Pancreas (tissue), 10 donors: Measurements from ENCODE around the gene AIRE. TPM values are rescaled to one million over a fixed set of nuclear protein-coding genes. Genes with fewer than 3 reads are reported as not detected.
A peak's percentile ranks its signal among the peaks of the same experiment; 100 is the strongest.

ENCODE experiments used
- ATAC-seq, 4 donors: fragments of 200-7000 bp; cut with Tn5 transposase; one replicate each; pipeline versions ENCODE4 v1.8.0 to v1.9.1; 2020; ENCODE audit warnings: mild to moderate bottlenecking in 4 of 4, moderate library complexity in 4 of 4
- DNase-seq, 6 donors: peaks; one replicate each; pipeline ENCODE4 v3.0.0-alpha.2; 2020
- FAIRE-seq: peaks from 2 replicates; lab custom pipeline; 2012; peaks lifted over from hg19 to GRCh38; lab: Jason Lieb, UNC
- H3K27ac ChIP-seq, 4 donors: fragments of 200-600 bp; sonication (generic); 1 replicate in 3 of 4; 2 replicates in 1 of 4; pipeline versions ENCODE4 v1.5.0 to v1.8.0; 2020
- H3K27me3 ChIP-seq, 4 donors: fragments of 200-600 bp; one replicate each; pipeline ENCODE4 v1.8.0; 2021
- H3K36me3 ChIP-seq, 3 donors: fragments of 200-600 bp; sonication (generic) in 1 of 3; one replicate each; pipeline versions ENCODE4 v1.5.0 to v1.8.0; 2020 to 2021
- H3K4me1 ChIP-seq, 3 donors: fragments of 200-600 bp; one replicate each; pipeline ENCODE4 v1.8.0; 2021
- H3K4me3 ChIP-seq, 4 donors: fragments of 200-600 bp; sonication (generic) in 2 of 4; one replicate each; pipeline versions ENCODE4 v1.5.0 to v1.8.0; 2020 to 2021
- H3K9me3 ChIP-seq, 4 donors: fragments of 200-600 bp; one replicate each; pipeline ENCODE4 v1.8.0; 2021
- CTCF ChIP-seq, 4 donors: fragments of 200-600 bp; sonication (generic) in 3 of 4; IDR thresholded peaks; one replicate each; pipeline versions ENCODE4 v1.5.0 to v1.8.0; 2021; ENCODE audit warnings: antibody characterized with exemption in 4 of 4
- WGBS, 2 donors: extraction: QIAGEN DNeasy Blood & Tissue Kit; methylation state at CpG; one replicate each; pipeline ENCODE4 v1.1.7; 2013; 5-methylcytosine and 5-hydroxymethylcytosine counted together
- intact Hi-C, 3 donors: fragments of 100-400 bp; cut with DNase I; formaldehyde crosslinking; loops; one replicate each; pipeline versions ENCODE4 v1.11.1 to v1.14.2; 2022
- polyA plus RNA-seq, 2 donors: library from polyadenylated mRNA; stranded (reverse); fragments of 200-250 nt; gene quantifications; one replicate each; pipeline ENCODE4 v1.2.3, GENCODE V29; 2013
- total RNA-seq, 6 donors: library from RNA; stranded (reverse); fragmentation: NEBNext Ultra II Directional in 4 of 6; extraction: Animal tissue kit (Norgen Biotek cat#: 25700) in 4 of 6; gene quantifications; one replicate each; pipeline versions ENCODE4 v1.2.1 to v1.2.4, GENCODE V29; 2021 to 2023
- donor health status: healthy with polysubstance abuse.
- donor health status: DM: no; HTN: no; CAD: no; lungs with moderate emphysema.
- donor health status: DM: no; HTN: no; CAD: no.
- donor health status: control.
- donor health status: control.
- donor health status: Bipolar disorder and iron deficiency.
- donor health status: DM: yes; HTN: yes; CAD: no.
- donor health status: DM: no; HTN: no; CAD: no.
- donor health status: DM: no; HTN: no; CAD: no.
- donor health status: DM: yes; HTN: yes; CAD: no.

AIRE gene
- total and polyA plus RNA-seq, 8 donors: 0.02 TPM; not detected in 7

GRCh38 chr21:44253832-44254710 lies 31.6 kb upstream of the AIRE start:
- no peak for FAIRE-seq
- peak in 2 of 6 donors; percentile 39 to 45 for DNase-seq
- Histone ChIP-seq H3K36me3 (no peaks in the 10 kb centered on the region), H3K27me3 (no peaks in the 10 kb centered on the region), H3K4me1 (no peaks in the 10 kb centered on the region), H3K27ac (no peak overlapping the region), H3K9me3 (no peaks in the 10 kb centered on the region), H3K4me3 (no peak overlapping the region)
- intact Hi-C loops: no loop called here
- no peak for ATAC-seq
- TF ChIP-seq CTCF (IDR thresholded peaks at IDR 0.05): no peak
- WGBS, 2 donors: 59 to 73% methylated on average over 29 of the region's 29 CpGs

DNA sequence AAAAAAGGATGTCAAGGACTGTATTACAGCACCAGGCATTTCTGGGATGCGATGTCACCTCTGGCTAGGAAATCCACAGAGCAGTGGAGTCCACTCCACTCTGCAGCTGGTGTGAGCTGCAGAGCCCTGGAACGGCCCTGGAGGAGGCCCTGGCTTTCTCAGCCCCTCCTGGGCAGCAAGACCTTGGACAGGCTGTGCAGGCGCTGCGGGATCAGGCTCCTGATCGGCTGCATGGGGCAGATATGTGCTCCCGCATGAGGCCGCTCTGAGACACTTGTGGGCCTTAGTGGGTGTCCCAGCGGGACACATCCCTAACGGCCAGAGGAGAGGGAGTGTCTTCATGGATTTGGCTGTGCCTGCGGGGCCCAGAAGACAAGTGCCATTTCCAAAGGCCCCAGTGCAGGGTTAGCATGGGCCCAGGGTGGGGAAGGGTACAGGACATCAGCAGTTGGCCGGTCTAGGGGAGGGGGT lies 30.1 kb upstream of the AIRE start:
- Histone ChIP-seq H3K27ac (no peak overlapping the region), H3K9me3 (no peaks in the 10 kb centered on the region), H3K36me3 (no peaks in the 10 kb centered on the region), H3K4me3 (no peak overlapping the region), H3K27me3 (no peaks in the 10 kb centered on the region), H3K4me1 (no peaks in the 10 kb centered on the region)
- no peak for TF ChIP-seq CTCF (IDR thresholded peaks at IDR 0.05)
- FAIRE-seq (no peak), ATAC-seq (no peak), DNase-seq (peak in 2 of 6 donors; percentile 28 to 31)
- WGBS, 2 donors: 67 to 73% methylated on average over 11 of the region's 11 CpGs
- intact Hi-C loops: no loop called here

GRCh38 chr21:44258056-44258725 lies 27.5 kb upstream of the AIRE start:
- WGBS, 2 donors: 66 to 71% methylated on average over 34 of the region's 34 CpGs
- no peak for ATAC-seq
- H3K36me3 ChIP-seq: no peaks in the 10 kb centered on the region
- no peak for TF ChIP-seq CTCF (IDR thresholded peaks at IDR 0.05)
- intact Hi-C loops: no loop called here
- DNase-seq: peak in 1 of 6 donors; percentile 36
- no peaks in the 10 kb centered on the region for H3K9me3 ChIP-seq
- FAIRE-seq: no peak
- no peak overlapping the region for H3K4me3 ChIP-seq
- H3K27ac ChIP-seq: no peak overlapping the region
- no peaks in the 10 kb centered on the region for H3K4me1 ChIP-seq
- H3K27me3 ChIP-seq: no peaks in the 10 kb centered on the region

GRCh38 chr21:44259082-44259705 lies 26.5 kb upstream of the AIRE start:
- Histone ChIP-seq H3K4me3 (no peak overlapping the region), H3K9me3 (no peaks in the 10 kb centered on the region), H3K4me1 (no peaks in the 10 kb centered on the region), H3K36me3 (no peaks in the 10 kb centered on the region), H3K27ac (no peak overlapping the region), H3K27me3 (no peaks in the 10 kb centered on the region)
- ATAC-seq (no peak), DNase-seq (peak in 1 of 6 donors; percentile 18), FAIRE-seq (no peak)
- intact Hi-C loops: no loop called here
- 70 to 78% methylated on average over 22 of the region's 22 CpGs for WGBS, 2 donors
- no peak for TF ChIP-seq CTCF (IDR thresholded peaks at IDR 0.05)
